ENCODE data around the gene DCAF6.

DNA sequence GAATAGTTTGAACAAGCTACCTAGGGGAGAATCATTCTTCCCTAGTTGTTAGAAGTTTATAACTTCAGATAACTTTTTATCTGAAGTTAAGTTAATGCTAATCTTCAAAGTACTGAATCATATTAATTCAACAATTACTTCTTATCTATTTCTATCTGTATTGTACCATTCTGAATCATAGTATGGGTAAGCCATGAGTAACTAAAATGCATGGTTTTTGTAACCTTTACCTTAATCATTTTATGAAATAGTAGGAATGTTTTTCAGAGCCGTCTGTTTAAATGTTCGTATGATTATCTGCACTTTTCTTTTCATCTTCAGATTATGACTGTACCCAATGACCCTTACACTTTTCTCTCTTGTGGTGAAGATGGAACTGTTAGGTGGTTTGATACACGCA, 50.7 kb downstream of the DCAF6 start:
- TF ChIP-seq CTCF (IDR thresholded peaks at IDR 0.05), result no peak
- TF ChIP-seq POLR2A (IDR thresholded peaks at IDR 0.05), result no peak
- TF ChIP-seq POLR2AphosphoS5 (IDR thresholded peaks at IDR 0.05), result no peak

All from gastroesophageal sphincter (tissue), 3 donors.